Measurements from ENCODE around the gene MRPL55. TPM values are rescaled to one million over a fixed set of nuclear protein-coding genes. Genes with fewer than 3 reads are reported as not detected.

The MRPL55 gene
- total RNA-seq, 1 donor from 2014 or later, result 39.7 TPM

DNA sequence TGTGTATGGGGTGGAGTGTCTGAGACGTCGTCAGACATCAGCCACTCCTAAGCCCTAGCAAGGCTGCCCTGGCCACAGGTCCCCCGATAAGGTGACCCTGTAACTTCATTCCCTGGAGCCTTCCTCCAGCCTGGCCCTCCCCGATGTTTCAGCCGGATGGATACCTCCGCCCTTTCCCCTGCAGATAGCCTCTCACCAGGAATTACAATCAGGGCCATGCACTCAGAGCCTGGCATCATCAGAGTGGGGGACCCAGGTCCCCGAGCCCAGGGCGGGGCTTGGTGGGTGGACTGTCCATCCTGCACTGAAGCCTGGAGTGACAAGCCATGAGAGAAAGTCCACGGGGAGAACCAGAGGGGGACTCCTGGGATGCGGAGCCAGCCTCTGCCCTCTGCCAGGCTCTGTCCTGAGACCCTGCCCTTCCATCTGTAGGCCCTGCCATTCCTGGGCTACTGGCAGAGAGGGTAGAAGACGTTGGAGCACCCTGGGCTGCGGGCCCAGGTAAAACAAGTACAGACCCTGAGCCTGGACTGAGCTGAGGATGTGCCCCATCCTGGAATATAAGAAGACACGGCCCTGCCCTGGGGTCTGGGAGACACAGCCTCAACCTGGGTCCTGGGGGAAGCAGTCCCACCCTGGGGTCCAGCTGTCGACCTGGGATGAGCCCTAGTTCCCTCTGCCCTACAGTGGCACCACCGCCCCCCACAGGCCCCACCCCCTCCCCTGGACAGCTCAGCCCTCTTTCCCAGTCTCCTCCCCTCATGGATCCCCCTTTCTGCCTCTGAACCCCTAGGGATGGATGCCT is 43.4 kb downstream of the MRPL55 start:
- no peak for DNase-seq (ENCODE audit: low spot score)
- intact Hi-C loops (cut with DNase I), result no loop called here

DNA sequence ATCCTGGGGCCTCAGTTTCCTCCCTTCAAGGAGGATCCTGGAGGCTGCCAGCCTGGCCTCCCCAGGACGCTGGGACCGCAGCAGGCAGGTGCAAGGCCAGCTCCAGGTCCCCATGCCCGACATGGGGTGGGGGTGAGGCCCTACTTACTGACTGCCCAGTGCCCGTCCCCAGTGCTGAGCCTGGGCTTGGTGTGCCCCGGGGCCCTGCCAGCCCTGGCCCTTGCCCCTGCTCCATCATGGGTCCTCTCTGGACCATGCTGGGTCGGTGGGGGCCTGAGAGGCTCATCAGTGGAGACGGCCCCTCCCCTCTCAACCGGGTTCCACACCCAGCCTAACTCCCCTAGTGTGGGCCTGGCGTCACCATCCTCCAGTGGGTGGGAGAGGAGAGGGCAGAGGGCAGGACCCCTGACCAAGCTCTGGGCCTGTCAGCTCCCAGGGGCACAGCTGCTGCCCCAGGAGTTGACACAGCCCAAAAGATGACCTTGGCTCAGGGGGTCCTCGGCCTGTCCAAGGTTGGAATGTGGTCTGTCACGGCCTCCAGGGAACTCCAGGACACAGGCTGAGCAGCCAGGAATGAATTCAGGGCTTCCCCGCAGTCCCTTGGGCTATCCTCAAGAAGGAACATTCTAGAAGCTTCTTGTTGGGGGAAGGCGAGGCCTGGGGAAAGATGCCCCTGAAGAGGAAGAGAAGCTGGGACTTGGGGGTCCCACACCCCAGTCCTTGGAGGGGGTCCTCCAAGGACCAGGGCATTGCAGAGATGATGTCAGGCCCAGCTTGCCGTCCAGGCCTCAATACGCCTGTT is 44.2 kb downstream of the MRPL55 start:
- peak; percentile 54 for DNase-seq (ENCODE audit: low spot score)
- intact Hi-C loops (cut with DNase I), result no loop called here

DNA sequence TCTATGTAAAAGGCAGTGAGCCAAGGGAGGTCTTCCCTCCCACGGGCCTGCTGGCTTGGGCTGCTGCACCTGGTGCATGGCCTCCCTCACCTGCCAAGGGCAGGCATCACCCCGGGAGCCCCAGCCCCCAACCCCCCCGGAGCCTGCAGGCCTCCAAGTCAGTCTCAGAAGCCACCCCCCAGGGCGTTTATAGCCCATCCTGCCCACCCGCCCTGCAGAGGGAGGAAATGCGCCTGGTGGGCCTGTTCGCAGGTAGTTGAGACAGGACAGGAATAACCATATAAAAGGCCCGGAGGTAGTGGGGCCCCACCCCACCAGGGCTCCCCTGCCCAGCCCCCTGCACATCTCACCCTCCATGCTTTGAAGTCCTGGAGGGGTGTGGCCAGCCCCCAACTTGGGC is 44.8 kb downstream of the MRPL55 start:
- intact Hi-C loops (cut with DNase I), result no loop called here
- no peak for DNase-seq (ENCODE audit: low spot score)

DNA sequence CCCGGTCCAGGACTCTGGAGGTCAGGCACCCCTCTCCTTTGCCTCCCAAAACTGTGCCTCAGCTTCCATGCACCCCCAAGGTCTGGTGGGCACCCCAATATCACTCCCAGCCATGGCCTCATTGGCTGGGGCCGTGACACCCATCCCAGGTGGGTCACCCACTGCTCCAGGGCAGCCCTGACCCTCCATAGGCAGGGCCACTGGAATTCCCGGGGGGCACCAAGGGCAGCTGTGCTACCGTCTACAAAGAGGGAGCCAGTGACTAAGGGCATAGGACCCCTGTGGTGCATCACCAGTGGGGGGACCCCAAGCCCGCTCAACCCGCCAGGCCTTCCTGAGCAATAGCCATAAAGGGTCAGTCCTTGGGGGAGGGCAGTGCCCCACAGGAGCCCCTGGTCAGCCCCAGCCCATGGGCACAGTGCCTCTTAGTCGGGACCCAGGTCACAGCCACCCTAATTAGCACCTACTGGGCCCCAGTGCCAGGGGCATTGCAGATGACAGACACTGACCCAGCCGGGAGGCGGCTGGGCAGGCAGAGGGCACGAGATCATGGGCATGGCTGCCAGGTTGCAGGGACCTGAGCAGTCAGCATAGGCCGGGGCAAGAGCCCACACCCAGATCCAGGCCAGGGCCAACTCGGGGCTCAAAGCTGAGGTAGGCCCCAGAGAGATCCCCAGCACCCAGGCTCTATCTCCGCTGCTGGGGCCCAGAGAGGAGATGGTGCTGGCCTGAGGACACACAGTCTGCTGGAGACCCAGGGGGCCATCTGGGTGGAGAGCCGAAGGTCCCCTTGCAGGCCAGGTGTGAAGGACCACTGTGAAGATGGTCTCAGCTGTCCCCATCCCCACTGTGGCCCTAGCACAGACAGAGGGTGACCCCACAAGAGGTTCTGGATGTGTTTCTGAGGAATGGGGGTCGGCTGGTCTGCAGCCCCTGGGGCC is 45.6 kb downstream of the MRPL55 start:
- DNase-seq (ENCODE audit: low spot score), result peak; percentile 66
- intact Hi-C loops (cut with DNase I), result no loop called here

DNA sequence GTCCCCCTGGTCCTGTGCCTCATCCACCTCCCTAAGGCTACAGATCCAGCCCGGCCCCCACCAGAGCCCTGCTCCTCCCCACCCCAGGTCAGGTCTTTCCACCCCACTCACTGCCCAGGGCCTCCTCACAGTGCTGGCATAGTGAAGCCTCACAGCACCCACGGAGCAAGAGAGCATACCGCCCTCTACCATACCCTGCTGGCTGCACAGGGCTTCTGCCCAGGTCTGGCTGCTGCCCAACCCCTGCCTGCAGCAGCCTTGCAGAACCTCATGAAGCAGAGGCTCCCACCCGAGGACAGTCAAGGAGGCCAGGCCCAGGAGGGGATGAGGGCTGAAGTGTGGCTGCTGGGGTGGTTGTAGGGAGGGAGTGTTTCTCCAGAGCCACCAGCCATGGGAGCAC is 46.3 kb downstream of the MRPL55 start:
- intact Hi-C loops (cut with DNase I), result no loop called here
- no peak for DNase-seq (ENCODE audit: low spot score)

DNA sequence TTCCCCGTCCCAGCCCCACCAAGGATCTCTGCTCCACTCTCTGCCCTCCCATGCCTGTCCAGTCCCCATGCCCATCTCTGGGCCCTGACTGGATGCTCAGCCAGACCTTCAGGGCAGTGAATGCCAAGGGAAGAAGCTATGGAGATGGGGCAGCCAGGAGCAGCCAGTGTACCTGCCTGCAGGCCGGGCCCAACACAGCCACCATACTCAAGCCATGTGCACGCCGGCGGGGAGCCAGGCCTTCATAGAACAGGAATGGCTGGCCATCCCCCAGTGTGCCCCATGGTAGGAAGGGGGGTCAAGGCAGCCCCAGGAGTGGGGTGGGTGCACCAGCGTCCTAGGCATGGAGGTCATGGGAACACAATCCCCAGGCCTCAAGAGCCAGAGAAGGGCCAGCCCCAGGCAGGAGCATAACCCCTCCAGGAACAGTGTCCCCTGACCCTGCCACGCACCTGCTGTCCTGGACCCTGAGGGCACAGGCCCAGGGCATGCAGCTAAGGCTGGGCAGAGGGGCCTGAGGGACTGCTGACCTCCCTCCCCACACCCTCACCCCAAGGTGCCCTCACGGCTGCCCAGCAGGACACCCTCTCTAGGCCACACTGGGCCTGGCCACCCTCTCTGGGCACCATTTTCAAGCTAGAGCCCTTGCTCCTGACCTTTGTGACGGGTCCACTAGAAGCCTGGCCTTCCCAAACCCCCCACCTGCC is 46.9 kb downstream of the MRPL55 start:
- intact Hi-C loops (cut with DNase I), result no loop called here
- DNase-seq (ENCODE audit: low spot score), result peak; percentile 70

DNA sequence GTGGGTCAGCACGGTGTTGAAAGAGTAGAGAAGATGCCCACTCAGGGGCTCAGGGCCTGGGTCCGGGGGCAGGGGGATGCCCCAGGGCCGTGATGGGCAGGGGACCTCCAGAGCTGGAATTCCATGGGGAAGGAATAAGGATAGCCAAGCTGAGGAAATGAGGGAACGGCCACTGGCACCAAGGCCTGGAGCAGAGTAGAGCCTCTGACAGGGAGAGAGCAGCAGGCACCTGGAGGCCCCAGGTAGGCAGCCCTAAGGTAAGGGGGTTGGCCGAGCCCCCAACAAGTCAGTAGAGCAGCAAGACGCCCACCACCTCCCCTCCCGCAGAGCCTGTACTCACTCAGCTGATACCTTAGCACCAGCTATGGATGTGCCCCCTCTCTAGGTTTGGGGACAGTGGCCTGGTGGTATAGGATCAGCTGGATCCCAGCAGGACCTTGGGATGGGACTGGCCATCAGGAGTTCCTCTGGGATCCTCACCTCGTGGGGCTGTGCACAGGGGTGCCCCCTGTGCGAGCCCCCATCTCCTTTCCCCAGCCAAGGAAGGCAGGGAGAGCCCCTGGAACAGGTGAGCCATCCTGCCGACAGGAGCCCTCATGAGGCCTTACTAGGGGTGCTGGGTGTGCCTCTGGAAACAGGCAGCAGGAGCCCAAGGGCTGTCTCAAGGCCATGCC is 47.6 kb downstream of the MRPL55 start:
- DNase-seq (ENCODE audit: low spot score), result peak; percentile 62
- intact Hi-C loops (cut with DNase I), result no loop called here

DNA sequence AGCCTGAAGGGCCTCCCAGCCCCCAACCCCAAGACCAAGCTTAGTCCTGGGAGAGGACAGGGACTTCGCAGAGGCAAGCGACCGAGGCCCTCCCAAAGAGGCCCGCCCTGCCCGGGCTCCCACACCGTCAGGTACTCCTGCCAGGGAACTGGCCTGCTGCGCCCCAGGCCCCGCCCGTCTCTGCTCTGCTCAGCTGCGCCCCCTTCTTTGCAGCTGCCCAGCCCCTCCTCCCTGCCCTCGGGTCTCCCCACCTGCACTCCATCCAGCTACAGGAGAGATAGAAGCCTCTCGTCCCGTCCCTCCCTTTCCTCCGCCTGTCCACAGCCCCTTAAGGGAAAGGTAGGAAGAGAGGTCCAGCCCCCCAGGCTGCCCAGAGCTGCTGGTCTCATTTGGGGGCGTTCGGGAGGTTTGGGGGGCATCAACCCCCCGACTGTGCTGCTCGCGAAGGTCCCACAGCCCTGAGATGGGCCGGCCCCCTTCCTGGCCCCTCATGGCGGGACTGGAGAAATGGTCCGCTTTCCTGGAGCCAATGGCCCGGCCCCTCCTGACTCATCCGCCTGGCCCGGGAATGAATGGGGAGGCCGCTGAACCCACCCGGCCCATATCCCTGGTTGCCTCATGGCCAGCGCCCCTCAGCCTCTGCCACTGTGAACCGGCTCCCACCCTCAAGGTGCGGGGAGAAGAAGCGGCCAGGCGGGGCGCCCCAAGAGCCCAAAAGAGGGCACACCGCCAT is 48.5 kb downstream of the MRPL55 start:
- peak; percentile 74 for DNase-seq (ENCODE audit: low spot score)
- intact Hi-C loops (cut with DNase I), result no loop called here

DNA sequence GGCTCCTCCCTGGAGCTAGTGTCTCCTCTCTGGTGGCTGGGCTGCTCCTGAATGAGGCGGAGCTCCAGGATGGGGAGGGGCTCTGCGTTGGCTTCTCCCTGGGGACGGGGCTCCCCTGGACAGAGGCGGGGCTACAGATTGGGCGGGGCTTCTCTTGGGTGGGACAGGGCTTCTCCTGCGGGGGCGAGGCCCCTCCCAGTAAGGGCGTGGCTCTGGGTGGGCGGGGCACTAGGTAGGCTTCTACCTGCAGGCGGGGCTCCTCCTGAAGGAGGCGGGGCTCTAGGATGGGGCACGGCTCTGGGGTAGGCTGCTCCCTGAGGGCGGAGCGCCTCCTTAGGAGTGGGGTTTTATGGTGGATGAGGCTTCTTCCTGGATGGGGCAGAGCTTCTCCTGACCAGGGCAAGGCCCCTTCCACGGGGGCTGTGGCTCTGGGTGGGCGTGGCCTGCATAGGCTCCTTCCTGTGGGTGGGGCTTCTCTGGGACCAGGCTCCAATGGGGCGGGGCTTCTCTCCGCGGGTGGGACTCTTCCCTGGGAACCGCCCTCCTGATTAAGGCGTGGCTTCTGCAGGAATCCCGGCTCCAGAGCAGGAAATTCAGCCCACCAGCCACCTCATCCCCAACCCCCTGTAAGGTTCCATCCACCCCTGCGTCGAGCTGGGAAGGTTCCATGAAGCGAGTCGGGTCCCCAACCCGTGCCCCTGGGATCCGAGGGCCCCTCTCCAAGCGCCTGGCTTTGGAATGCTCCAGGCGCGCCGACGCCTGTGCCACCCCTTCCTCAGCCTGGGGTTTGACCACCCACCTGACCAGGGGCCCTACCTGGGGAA is 49.3 kb downstream of the MRPL55 start:
- peak; percentile 75 for DNase-seq (ENCODE audit: low spot score)
- intact Hi-C loops (cut with DNase I), result no loop called here

DNA sequence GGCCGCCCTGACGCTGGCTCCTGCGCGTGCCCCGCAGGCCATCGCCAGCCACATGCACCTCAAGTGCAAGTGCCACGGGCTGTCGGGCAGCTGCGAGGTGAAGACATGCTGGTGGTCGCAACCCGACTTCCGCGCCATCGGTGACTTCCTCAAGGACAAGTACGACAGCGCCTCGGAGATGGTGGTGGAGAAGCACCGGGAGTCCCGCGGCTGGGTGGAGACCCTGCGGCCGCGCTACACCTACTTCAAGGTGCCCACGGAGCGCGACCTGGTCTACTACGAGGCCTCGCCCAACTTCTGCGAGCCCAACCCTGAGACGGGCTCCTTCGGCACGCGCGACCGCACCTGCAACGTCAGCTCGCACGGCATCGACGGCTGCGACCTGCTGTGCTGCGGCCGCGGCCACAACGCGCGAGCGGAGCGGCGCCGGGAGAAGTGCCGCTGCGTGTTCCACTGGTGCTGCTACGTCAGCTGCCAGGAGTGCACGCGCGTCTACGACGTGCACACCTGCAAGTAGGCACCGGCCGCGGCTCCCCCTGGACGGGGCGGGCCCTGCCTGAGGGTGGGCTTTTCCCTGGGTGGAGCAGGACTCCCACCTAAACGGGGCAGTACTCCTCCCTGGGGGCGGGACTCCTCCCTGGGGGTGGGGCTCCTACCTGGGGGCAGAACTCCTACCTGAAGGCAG is 50.0 kb downstream of the MRPL55 start:
- DNase-seq (ENCODE audit: low spot score), result peak; percentile 71
- intact Hi-C loops (cut with DNase I), result no loop called here

DNA sequence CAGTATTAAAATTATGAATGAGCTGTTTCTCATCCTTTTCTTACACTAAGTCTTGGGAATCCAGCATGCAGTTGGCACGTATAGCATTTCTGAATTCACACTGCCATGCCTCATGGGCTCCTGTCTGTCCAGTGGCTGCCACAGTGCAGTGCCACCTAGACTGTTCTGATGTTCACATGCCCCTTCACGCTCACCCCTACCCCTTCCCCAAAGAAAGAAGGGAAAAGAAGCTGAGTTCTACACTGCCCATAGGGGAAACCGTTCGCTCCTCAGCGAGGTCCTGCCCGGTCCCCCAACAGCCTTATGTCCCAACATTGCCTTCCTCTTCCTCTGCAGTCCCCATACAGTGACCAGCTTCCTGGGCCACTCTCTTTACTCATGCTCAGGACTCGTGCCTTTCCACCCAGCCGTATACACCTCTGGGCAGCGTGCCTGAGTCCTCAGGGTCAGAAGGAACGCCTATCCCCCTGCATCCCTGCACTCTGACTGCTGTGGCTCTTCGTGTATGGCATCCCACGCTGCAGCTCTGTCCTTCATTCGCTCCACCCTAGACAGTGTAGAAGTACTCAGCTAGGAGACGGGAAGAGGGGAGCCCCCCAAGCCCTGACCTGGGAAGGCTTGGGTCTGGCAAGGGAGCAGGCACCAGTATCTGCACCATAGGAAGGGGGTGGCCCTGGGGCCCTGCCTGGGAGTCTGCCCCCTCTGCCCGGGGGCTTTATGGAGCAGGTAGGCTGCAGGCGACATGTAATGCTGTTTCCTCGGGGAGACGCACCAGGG is 50.7 kb downstream of the MRPL55 start:
- peak; percentile 63 for DNase-seq (ENCODE audit: low spot score)

More for the DNA sequence above, 50.7 kb downstream of the MRPL55 start:
- intact Hi-C loops (cut with DNase I), result no loop called here

Small RNA genes within 50 kb of the gene (microRNA-seq; reads per million reads assigned to microRNA genes)
- not detected for gene MIR3620

Other genes starting within 250 kb of the MRPL55 start
- 6.5 TPM for gene WNT9A, start 161.4 kb downstream of the MRPL55 start, total RNA-seq
- not detected for gene WNT3A, start 102.3 kb downstream of the MRPL55 start, total RNA-seq
- gene ARF1, start 26.6 kb downstream of the MRPL55 start, total RNA-seq, result 332 TPM
- gene C1orf35, start 6.0 kb downstream of the MRPL55 start, total RNA-seq, result 8.9 TPM
- gene GUK1, start 31.0 kb upstream of the MRPL55 start, total RNA-seq, result 213 TPM
- gene GJC2, start 40.6 kb upstream of the MRPL55 start, total RNA-seq, result 1.6 TPM
- 16.6 TPM for gene IBA57, start 56.5 kb upstream of the MRPL55 start, total RNA-seq
- 396 TPM for gene OBSCN, start 98.7 kb upstream of the MRPL55 start, total RNA-seq